ENCODE results near the gene STKLD1.

GRCh38 chr9:133380734-133381133, 4.6 kb downstream of the STKLD1 start:
- TF ChIP-seq CTCF (IDR thresholded peaks at IDR 0.05) (no peak), POLR2A (IDR thresholded peaks at IDR 0.05) (no peak)

Data from gastroesophageal sphincter (tissue), 3 donors.